Lung (tissue), 12 donors: ENCODE data around the gene CFAP410. TPM values are rescaled to one million over a fixed set of nuclear protein-coding genes. Genes with fewer than 3 reads are reported as not detected.

Experiments
- ATAC-seq: fragments of 200-7000 bp; cut with Tn5 transposase; one replicate; pipeline ENCODE4 v1.9.1; 2020; ENCODE audit warnings: moderate number of reproducible peaks; ENCODE audit not compliant: insufficient read depth, low FRiP score
- DNase-seq, 3 donors: peaks; one replicate each; pipeline ENCODE4 v3.0.0-alpha.2; 2013 to 2017
- H3K27ac ChIP-seq, 2 donors: one replicate each; pipeline ENCODE4 v1.5.1; 2013; ENCODE audit warnings: mild to moderate bottlenecking in 2 of 2, moderate library complexity in 2 of 2, control low read depth in 1 of 2, inconsistent platforms in 1 of 2, low read depth in 1 of 2, low read length in 1 of 2
- H3K27me3 ChIP-seq, 3 donors: one replicate each; pipeline ENCODE4 v1.5.1; 2013; ENCODE audit warnings: low read length in 2 of 3; ENCODE audit not compliant: control insufficient read depth in 3 of 3, insufficient read depth in 3 of 3
- H3K36me3 ChIP-seq, 4 donors: one replicate each; pipeline ENCODE4 v1.5.1; 2013; ENCODE audit warnings: low read length in 4 of 4, mild to moderate bottlenecking in 1 of 4, moderate library complexity in 1 of 4; ENCODE audit not compliant: control insufficient read depth in 4 of 4, insufficient read depth in 4 of 4
- H3K4me1 ChIP-seq, 5 donors: one replicate each; pipeline ENCODE4 v1.5.1; 2013; ENCODE audit warnings: low read length in 5 of 5, mild to moderate bottlenecking in 2 of 5, moderate library complexity in 1 of 5; ENCODE audit not compliant: control insufficient read depth in 5 of 5, insufficient read depth in 5 of 5
- H3K4me3 ChIP-seq: one replicate; pipeline ENCODE4 v1.5.1; 2013; ENCODE audit warnings: mild to moderate bottlenecking, control low read depth, moderate library complexity
- H3K9ac ChIP-seq, 2 donors: one replicate each; pipeline ENCODE4 v1.5.1; 2013; ENCODE audit warnings: low read length in 2 of 2, control low read depth in 1 of 2; ENCODE audit not compliant: insufficient read depth in 1 of 2
- H3K9me3 ChIP-seq, 4 donors: one replicate each; pipeline ENCODE4 v1.5.1; 2013; ENCODE audit warnings: low read length in 3 of 4, mild to moderate bottlenecking in 1 of 4, moderate library complexity in 1 of 4; ENCODE audit not compliant: control insufficient read depth in 4 of 4, insufficient read depth in 3 of 4
- CTCF ChIP-seq: IDR thresholded peaks from 2 replicates; pipeline ENCODE4 v1.5.1; 2012; ENCODE audit warnings: mild to moderate bottlenecking; ENCODE audit errors: control extremely low read depth, extremely low read depth
- WGBS, 2 donors: extraction: QIAGEN DNeasy Blood & Tissue Kit; methylation state at CpG; one replicate each; pipeline ENCODE4 v1.1.7; 2013; 5-methylcytosine and 5-hydroxymethylcytosine counted together
- polyA plus RNA-seq, 2 donors: library from polyadenylated mRNA; stranded (reverse); fragments of 200-250 nt; gene quantifications; one replicate each; pipeline ENCODE4 v1.2.1, GENCODE V29; 2013
- total RNA-seq, 2 donors: library from RNA; depleted of rRNA in 1 of 2; stranded (reverse); fragments of >200 nt in 1 of 2; gene quantifications; one replicate each; pipeline ENCODE4 v1.2.1, GENCODE V29; 2014 to 2021
- donor health status: control.
- donor health status: control.
- donor health status: Bipolar disorder and iron deficiency.
- donor health status: healthy.
- donor health status: DM: yes; HTN: yes; CAD: no.

The CFAP410 gene
- total and polyA plus RNA-seq, 4 donors: 24.3 to 72.7 (median 39.5) TPM

GRCh38 chr21:44291078-44291935, 47.9 kb downstream of the CFAP410 start:
- WGBS, 2 donors: 86 to 87% methylated on average over 30 to 33 of the region's 33 CpGs
- no peak for TF ChIP-seq CTCF
- Histone ChIP-seq H3K27ac (no peak overlapping the region), H3K27me3 (peaks cover 0 to 18% (median 0%) of the 10 kb centered on the region in 3 donors), H3K9ac (no peak overlapping the region), H3K36me3 (no peaks in the 10 kb centered on the region), H3K9me3 (no peaks in the 10 kb centered on the region), H3K4me1 (peaks cover 0 to 16% (median 0%) of the 10 kb centered on the region in 5 donors), H3K4me3 (no peak overlapping the region)
- no peak for DNase-seq
- ATAC-seq: no peak

- peaks cover 0 to 18% (median 3%) of the 10 kb centered on the region in 5 donors for H3K4me1 ChIP-seq
- H3K36me3 ChIP-seq: no peaks in the 10 kb centered on the region
- WGBS, 2 donors: 84 to 95% methylated on average over 16 of the region's 16 CpGs
- H3K27ac ChIP-seq: no peak overlapping the region
- H3K4me3 ChIP-seq: no peak overlapping the region
- peaks cover 0 to 22% (median 0%) of the 10 kb centered on the region in 3 donors for H3K27me3 ChIP-seq
- no peaks in the 10 kb centered on the region for H3K9me3 ChIP-seq
- no peak overlapping the region for H3K9ac ChIP-seq
- DNase-seq (no peak), ATAC-seq (no peak)
- no peak for TF ChIP-seq CTCF
These were observed 48.7 kb downstream of the CFAP410 start for GRCh38 chr21:44290327-44291077.

GRCh38 chr21:44289381-44290010, 49.7 kb downstream of the CFAP410 start:
- Histone ChIP-seq H3K4me1 (peaks cover 0 to 8% (median 4%) of the 10 kb centered on the region in 5 donors), H3K9me3 (no peaks in the 10 kb centered on the region), H3K27ac (no peak overlapping the region), H3K36me3 (no peaks in the 10 kb centered on the region), H3K4me3 (no peak overlapping the region), H3K27me3 (peaks cover 0 to 25% (median 0%) of the 10 kb centered on the region in 3 donors), H3K9ac (no peak overlapping the region)
- ATAC-seq: no peak
- no peak for TF ChIP-seq CTCF
- DNase-seq: no peak
- 88 to 95% methylated on average over 24 of the region's 24 CpGs for WGBS, 2 donors
